ENCODE measurements around the gene IL36B. TPM values are rescaled to one million over a fixed set of nuclear protein-coding genes. Genes with fewer than 3 reads are reported as not detected.

The IL36B gene
- total and polyA plus RNA-seq, 9 of the 15 experiments (the other 6 are each of a cell fraction or from before 2014, with no cell fraction given), result not detected

DNA sequence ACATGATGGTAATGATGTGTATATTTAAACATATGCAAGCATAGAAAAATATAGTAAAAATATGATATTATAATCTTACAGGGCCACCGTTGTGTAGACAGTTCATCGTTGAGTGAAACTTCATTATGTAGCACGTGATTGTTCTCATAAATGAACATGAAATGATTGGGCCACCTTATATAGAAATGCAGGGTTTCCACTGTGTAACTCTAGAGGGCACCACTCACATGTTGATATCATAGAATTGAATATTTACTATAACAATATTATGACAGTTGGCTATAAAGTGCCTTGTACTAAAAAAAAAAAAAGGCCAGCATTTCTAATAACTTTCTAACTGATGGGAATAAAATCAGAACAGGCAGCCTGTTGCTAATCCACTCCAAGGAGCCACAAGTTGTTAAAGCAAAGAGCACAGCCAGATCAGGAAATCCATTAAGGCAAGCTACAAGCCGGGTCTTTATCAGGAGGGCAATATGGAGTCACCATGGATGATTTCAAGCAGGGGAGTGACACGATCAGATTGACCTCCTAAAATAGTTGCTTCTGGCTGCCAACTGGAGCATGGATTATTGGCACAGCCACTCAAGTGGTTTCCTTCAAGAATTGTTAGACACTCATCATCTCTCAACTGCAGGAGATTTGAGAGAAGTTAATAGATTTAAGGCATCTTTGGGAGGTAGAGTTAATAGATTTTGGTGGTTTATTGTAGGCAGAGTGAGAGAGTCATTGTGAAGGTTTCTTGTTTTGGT lies 31.8 kb upstream of the IL36B start (continued):
- TF ChIP-seq, protein P1, sequence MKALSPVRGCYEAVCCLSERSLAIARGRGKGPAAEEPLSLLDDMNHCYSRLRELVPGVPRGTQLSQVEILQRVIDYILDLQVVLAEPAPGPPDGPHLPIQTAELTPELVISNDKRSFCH (CRISPR knock-in tag; IDR thresholded peaks at IDR 0.05), result no peak
- TF ChIP-seq, protein P1 (tag; IDR thresholded peaks at IDR 0.05), result no peak
- TF ChIP-seq, protein P2, sequence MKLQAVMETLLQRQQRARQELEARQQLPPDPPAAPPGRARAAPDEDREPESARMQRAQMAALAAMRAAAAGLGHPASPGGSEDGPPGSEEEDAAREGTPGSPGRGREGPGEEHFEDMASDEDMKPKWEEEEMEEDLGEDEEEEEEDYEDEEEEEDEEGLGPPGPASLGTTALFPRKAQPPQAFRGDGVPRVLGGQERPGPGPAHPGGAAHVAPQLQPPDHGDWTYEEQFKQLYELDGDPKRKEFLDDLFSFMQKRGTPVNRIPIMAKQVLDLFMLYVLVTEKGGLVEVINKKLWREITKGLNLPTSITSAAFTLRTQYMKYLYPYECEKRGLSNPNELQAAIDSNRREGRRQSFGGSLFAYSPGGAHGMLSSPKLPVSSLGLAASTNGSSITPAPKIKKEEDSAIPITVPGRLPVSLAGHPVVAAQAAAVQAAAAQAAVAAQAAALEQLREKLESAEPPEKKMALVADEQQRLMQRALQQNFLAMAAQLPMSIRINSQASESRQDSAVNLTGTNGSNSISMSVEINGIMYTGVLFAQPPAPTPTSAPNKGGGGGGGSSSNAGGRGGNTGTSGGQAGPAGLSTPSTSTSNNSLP (IDR thresholded peaks at IDR 0.05; ENCODE audit: borderline replicate concordance, low read depth, low read length), result peak; percentile 89
- TF ChIP-seq SPI1 (IDR thresholded peaks at IDR 0.05; ENCODE audit: borderline replicate concordance, low read depth, low read length), result no peak
- TF ChIP-seq, protein P3, sequence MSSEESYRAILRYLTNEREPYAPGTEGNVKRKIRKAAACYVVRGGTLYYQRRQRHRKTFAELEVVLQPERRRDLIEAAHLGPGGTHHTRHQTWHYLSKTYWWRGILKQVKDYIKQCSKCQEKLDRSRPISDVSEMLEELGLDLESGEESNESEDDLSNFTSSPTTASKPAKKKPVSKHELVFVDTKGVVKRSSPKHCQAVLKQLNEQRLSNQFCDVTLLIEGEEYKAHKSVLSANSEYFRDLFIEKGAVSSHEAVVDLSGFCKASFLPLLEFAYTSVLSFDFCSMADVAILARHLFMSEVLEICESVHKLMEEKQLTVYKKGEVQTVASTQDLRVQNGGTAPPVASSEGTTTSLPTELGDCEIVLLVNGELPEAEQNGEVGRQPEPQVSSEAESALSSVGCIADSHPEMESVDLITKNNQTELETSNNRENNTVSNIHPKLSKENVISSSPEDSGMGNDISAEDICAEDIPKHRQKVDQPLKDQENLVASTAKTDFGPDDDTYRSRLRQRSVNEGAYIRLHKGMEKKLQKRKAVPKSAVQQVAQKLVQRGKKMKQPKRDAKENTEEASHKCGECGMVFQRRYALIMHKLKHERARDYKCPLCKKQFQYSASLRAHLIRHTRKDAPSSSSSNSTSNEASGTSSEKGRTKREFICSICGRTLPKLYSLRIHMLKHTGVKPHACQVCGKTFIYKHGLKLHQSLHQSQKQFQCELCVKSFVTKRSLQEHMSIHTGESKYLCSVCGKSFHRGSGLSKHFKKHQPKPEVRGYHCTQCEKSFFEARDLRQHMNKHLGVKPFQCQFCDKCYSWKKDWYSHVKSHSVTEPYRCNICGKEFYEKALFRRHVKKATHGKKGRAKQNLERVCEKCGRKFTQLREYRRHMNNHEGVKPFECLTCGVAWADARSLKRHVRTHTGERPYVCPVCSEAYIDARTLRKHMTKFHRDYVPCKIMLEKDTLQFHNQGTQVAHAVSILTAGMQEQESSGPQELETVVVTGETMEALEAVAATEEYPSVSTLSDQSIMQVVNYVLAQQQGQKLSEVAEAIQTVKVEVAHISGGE (CRISPR knock-in tag; IDR thresholded peaks at IDR 0.05), result no peak
- TF ChIP-seq, protein P4, sequence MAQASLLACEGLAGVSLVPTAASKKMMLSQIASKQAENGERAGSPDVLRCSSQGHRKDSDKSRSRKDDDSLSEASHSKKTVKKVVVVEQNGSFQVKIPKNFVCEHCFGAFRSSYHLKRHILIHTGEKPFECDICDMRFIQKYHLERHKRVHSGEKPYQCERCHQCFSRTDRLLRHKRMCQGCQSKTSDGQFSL (CRISPR knock-in tag; IDR thresholded peaks at IDR 0.05), result no peak
- TF ChIP-seq, protein P4 (tag; IDR thresholded peaks at IDR 0.05), result no peak
- no peak for TF ChIP-seq ZNF583 (CRISPR knock-in tag; IDR thresholded peaks at IDR 0.05)
- TF ChIP-seq, protein P5, sequence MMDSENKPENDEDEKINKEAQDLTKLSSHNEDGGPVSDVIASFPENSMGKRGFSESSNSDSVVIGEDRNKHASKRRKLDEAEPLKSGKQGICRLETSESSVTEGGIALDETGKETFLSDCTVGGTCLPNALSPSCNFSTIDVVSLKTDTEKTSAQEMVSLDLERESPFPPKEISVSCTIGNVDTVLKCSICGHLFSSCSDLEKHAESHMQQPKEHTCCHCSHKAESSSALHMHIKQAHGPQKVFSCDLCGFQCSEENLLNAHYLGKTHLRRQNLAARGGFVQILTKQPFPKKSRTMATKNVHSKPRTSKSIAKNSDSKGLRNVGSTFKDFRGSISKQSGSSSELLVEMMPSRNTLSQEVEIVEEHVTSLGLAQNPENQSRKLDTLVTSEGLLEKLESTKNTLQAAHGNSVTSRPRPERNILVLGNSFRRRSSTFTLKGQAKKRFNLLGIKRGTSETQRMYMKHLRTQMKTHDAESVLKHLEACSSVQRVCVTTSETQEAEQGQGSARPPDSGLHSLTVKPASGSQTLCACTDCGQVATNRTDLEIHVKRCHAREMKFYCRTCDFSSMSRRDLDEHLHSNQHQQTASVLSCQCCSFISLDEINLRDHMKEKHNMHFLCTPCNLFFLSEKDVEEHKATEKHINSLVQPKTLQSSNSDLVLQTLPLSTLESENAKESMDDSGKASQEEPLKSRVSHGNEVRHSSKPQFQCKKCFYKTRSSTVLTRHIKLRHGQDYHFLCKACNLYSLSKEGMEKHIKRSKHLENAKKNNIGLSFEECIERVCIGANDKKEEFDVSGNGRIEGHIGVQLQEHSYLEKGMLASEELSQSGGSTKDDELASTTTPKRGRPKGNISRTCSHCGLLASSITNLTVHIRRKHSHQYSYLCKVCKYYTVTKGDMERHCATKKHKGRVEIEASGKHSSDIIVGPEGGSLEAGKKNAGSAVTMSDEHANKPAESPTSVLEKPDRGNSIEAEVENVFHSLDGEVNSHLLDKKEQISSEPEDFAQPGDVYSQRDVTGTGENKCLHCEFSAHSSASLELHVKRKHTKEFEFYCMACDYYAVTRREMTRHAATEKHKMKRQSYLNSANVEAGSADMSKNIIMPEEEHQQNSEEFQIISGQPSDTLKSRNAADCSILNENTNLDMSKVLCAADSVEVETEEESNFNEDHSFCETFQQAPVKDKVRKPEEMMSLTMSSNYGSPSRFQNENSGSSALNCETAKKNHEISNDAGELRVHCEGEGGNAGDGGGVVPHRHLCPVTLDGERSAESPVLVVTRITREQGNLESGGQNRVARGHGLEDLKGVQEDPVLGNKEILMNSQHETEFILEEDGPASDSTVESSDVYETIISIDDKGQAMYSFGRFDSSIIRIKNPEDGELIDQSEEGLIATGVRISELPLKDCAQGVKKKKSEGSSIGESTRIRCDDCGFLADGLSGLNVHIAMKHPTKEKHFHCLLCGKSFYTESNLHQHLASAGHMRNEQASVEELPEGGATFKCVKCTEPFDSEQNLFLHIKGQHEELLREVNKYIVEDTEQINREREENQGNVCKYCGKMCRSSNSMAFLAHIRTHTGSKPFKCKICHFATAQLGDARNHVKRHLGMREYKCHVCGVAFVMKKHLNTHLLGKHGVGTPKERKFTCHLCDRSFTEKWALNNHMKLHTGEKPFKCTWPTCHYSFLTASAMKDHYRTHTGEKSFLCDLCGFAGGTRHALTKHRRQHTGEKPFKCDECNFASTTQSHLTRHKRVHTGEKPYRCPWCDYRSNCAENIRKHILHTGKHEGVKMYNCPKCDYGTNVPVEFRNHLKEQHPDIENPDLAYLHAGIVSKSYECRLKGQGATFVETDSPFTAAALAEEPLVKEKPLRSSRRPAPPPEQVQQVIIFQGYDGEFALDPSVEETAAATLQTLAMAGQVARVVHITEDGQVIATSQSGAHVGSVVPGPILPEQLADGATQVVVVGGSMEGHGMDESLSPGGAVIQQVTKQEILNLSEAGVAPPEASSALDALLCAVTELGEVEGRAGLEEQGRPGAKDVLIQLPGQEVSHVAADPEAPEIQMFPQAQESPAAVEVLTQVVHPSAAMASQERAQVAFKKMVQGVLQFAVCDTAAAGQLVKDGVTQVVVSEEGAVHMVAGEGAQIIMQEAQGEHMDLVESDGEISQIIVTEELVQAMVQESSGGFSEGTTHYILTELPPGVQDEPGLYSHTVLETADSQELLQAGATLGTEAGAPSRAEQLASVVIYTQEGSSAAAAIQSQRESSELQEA (IDR thresholded peaks at IDR 0.05; ENCODE audit: low read depth), result no peak
- no peak for TF ChIP-seq ZNF75A (CRISPR knock-in tag; IDR thresholded peaks at IDR 0.05)
